Stimulated activated CD8-positive, alpha-beta memory T cell treated with anti-CD3 and anti-CD28 coated beads, Interleukin-2, amount 100 ng/mL, for 1 hour (primary cell): Measurements from ENCODE around the gene SLC25A20.

Experiments used
- DNase-seq, 2 donors: peaks; one replicate each; pipeline ENCODE4 v3.0.0-alpha.2; 2020; ENCODE audit warnings: low read depth in 2 of 2

SLC25A20 gene

DNA sequence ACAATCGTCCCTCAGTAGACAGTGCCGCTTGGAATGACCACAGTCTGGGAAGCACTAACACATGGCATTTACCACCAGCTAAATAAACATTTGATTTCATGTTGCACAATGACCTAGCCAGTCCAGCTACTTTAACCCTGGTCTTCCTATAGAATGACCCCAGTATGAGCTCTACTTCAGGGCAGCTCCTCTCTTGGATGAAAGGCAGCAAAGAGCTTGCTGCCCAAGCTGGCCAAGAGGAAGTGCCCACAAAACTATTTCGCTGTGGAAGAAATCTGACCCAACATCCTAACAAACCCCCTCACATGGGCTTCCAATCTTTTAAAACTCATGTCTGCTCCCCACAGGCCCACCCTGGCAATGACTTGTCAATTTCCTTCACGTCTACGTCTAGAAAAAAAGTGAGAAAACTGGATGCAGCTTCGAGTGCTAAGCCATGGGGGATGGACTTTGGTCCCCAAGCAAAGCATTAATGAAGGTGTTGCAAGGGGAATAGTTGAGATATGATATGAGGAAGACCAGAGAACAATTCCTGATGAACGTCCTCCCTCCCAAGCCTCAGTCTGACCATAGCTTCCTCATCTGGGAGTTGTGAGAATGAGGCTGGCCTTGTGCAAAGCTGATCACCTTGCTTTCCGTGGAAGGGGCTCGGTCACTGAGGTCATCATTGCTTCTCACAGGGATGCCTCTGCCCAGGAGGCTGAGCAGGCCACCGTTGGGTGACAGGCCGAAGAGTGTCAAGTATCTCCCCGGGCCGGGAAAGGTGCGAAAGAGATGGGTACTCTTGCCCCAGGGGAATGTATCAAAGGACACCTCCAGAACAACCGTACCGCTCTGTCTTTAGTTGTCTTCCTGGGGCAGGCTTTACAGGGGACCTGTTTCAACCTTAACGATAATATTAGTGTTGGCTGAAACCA is 964 bp downstream of the SLC25A20 start:
- no peak for DNase-seq

DNA sequence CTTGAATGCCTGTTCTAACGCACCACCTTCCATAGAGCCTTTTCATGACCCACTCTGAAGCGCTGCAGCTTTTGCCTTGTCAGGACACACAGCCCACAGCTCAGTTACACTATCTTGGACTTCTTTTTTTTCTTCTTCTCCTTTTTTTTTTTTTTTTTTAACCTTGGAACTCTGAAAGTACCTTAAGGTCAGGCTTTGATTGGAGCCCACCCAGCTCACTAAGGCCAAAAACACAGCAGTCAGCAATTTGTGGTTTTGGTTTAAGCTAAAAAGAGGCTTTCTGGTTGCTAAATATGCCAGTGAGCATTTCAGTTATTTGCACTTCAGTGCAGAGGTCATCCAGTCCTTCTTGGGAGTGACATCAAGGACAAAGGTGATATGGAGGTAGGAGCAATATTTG is 1.7 kb downstream of the SLC25A20 start:
- no peak for DNase-seq

DNA sequence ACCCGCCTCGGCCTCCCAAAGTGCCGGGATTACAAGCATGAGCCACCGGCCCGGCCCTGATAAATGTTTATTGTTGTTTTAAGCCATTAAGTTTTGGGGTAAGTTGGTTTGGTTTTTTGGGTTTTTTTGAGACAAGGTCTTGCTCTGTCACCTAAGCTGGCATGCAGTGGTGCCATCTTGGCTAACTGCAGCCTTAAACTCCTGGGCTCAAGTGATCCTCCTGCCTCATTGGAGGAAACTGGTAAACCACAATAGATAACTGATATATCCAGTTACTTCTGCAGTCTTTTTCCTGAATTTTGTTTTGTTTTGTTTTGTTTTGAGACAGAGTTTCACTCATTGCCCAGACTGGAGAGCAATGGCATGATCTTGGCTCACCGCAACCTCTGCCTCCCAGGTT is 4.2 kb downstream of the SLC25A20 start:
- DNase-seq: no peak

DNA sequence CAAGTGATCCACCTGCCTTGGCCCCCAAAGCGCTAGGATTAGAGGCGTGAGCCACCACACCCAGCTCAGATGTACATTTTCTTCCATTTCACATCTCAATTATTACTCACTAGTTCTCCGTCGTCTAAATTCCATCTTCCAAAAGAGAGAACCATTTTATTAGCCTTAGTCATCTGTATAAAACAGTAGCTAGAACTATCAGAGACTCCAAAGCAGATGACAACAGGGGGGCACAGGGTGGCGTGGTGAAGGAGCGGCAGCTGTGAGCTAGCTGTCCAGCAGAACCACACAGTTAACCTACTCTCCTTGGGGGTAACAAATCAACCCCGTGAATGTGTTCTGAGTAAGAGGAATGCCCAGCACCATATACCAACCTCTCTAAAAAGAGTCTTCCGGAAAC is 7.1 kb downstream of the SLC25A20 start:
- DNase-seq: no peak

DNA sequence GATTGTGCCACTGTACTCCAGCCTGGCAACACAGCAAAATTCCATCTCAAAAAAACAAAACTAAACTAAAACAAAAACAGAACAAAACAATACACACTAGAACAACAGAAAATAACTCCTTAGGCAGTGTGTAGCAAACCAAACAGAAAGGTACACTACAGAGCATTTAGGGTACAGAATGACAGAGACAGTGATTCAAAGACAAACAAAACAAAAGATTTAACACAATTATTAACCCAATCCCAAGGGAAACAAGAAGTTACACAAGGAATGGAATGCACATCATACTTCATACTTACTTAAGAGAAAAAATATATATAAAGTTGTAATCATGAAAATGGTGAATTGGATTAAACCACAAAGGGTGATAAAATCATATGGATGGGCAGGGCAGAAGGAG is 12.9 kb downstream of the SLC25A20 start:
- no peak for DNase-seq

DNA sequence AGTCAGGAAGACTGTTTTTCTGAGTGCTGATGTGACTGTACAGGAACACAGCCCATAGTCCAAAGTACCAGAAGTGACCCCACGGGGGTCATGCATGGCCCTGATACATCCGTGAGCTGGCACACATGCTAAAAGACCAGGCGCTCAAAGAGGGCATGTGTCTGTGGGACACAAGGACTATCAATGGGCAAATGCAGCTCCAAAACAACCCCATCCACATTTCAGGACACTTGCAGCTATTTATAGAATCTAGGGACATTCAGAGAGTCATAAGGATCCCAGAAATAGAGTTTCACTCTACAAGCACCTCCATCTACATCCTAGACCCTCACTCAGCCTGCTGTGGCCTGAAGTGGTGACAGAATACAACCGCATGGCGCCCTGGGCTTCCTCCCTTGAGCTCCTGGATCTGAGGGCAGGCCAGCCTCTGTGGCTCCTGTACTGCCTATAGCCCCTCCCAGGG is 17.0 kb downstream of the SLC25A20 start:
- DNase-seq: no peak

DNA sequence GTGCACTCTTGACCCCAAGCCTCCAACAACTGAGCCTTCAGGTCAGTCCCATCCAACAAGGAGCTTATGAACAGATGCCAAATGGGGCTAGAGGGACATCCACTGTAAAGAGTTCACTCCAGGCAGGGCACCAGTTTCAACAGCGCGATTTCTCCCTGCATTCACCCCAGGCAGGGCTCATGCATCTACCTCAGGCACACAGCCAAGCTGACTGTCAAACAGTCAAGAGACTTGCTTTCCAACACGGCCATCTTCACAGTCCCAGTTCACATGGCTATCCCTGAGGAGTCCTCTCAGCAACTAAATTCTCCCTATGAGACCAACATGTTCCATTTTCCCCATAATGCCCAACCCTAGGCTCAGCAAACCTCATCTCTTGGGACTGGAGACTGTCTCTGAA is 17.7 kb downstream of the SLC25A20 start:
- DNase-seq: no peak

DNA sequence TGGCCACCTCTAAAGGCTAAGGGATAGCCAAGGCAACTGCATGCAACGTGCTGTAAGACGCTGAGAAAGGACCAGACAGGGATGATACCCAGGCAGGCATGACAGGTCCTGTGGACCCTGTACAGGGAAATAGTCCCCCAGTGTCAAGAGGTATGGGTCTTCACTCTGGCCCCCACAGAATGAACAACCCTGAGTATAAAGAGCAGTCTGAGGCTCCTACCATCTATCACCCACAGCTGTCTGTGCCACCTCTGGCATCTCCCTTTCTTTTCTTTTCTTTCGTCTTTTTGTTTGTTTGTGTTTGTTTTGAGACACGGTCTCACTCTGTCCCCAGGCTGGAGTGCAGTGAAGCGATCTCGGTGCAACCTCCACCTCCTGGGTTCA is 18.7 kb downstream of the SLC25A20 start:
- DNase-seq: no peak

DNA sequence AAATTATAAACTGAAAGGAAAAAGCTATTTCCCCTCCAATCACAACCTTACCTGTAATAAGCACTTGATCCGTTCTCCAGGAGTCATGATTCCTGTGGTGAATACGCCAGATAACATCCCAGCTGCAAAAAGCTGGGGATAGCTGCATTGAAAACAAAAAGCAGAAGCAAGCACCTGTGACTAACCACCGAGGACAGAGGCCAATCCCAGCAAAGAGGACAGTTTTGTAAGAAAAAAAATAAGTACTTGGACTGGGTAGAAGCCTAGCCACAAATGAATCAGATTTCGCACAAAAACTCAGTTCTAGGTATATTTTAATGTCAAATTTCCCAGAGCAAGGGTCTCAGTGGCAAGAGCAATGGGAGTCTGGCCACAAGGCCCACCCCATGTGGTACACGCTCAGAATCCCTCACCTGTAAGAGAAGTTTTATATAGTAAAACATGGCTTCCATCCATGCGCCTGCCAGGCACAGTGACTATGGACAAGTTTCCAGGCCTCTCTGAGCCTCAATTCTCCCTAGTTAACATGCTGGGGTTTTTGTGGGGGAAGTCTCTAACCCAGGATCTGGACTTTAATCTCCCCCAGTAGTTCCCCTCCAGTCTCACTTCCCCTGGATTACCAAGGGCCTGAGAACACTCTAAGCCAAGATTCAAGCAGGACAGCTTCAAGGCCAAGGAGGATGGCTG is 19.2 kb downstream of the SLC25A20 start:
- no peak for DNase-seq

DNA sequence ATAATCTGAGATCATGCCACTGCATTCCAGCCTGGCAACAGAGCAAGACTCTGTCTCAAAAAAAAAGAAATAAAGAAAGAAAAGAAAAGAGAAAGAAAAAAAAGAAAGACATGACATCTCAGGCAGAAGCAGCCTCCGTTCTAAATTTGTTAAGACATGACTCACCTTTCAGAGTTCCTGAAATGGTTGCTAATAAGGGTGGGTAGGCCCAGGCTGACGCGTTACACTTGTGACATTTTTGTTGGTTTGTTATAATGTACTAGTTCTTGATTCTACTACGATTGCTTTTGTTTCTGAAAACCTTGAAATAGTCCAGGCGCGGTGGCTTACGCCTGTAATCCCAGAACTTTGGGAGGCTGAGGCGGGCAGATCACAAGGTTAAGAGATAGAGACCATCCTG is 21.0 kb downstream of the SLC25A20 start:
- no peak for DNase-seq

DNA sequence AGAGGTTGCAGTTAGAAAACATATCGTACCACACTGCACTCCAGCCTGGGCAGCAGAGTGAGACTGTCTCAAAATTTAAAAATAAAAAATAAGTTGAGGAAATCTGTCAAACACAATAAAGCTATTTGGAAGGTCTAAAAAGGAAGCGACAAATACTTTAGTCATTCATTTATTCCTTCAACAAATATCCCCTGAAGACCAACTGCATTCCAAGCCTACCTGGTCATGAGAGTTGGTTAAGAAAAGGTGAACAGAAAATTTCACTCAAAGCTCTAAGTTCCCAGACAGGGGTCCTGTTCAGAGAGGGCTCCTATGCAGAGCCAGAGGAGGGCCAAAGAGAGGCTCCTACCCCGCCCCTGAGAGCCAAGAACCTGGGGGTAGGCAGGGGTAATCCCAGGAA is 35.6 kb downstream of the SLC25A20 start:
- no peak for DNase-seq

DNA sequence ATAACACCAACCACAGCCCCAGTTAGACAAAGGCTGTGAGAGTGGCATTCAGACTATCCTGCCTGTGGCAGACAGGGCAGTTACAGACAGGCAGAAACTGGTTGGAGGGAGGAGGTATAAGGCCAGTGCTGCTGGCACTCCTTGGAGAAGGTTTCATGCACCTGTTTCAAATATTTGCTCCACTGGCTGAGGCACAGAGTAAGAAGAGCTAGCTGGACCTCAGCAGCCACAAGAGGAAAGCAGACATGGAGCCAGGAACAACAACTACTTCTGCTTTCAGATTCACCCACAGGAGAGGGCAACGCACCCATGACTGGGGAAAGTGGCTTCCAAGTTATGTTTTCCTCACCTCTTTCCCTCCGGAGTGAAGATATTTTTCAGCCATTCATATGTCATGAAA is 39.5 kb downstream of the SLC25A20 start:
- DNase-seq: no peak

DNA sequence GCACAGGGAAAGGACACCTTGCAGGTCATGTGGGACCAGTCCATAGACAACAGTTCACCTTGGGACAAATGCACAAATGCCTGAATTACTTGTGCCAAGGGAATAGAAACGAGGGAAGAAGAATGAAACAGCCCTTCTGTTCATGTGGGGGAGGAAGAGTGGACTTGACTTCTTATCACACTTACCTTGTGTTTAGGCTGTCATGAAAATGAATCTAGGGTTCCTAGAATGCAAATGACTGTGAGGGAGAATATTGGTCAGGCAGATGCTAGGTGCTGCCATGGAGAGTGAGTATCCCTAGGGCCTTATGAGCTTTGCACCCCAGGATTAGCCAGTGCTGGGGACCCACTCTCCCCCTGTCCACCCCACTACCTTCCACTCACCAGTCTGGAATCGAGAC is 40.0 kb downstream of the SLC25A20 start:
- DNase-seq: no peak

DNA sequence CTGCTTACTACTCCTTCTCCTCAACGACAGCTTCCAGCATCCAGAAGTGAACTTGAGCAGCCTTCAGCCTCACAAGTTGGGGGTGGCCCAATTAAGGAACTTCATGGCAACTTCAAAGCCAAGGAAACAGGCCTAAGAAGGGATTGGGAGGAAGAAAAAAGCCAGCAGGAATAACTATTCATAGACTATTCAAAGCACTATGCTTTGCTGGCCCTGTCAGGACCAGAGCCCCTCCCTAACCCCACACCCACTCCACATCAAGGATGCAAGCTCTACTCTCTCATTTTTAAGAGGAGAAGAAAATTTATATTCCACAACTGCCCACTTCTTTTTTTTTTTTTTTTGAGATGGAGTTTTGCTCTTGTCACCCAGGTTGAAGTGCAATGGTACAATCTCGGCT is 41.0 kb downstream of the SLC25A20 start:
- no peak for DNase-seq

DNA sequence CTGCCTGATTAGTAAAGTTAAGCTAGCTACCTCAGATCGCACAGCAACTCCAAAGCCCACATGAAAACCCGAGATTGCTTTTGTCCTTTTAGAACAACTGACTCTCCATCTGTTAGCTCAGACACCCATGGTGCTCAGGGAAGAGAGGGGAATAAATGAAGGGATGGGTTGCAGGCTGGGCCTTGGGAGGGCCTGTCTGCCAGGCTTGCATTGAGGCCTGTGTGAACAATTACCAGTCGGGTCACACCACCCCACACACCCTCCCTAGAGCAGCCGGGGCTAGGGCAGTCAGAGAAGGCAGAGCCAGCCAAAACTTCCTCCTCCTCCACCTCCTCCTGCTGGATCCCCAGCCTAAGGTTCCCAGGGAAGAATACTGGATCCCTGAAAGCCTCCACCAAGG is 42.2 kb downstream of the SLC25A20 start:
- DNase-seq: no peak

DNA sequence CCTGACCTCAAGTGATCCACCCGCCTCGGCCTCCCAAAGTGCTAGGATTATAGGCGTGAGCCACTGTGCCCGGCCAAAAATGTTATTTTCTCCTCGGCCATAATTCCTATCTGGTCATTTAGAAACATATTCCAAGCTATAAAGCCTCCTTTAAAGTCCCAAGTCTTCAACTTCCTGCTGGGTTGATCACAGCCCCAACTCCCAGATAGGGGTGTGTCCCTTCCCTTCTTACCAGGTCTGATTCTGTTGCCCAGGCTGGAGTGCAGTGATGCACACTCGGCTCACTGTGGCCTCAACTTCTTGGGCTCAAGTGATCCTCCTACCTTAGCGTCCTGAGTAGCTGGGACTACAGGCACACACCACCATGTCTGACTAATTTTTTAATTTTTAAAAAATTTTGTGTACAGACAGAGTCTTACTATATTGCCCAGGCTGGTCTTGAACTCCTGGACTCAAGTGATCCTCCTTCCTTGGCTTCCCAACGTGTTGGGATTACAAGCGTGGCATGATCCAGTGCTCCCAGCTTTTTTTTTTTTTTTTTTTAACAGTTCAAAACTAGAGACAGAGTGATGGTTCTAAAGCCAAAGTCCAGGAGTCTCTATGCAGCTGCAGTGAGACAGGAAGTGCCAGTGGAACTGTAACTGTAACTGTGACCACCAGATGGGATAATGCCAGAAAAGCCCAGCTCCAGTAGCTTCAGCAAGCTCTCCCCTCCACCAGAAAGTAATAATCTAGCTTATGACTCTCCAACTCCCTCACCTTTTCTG is 42.8 kb downstream of the SLC25A20 start:
- no peak for DNase-seq

DNA sequence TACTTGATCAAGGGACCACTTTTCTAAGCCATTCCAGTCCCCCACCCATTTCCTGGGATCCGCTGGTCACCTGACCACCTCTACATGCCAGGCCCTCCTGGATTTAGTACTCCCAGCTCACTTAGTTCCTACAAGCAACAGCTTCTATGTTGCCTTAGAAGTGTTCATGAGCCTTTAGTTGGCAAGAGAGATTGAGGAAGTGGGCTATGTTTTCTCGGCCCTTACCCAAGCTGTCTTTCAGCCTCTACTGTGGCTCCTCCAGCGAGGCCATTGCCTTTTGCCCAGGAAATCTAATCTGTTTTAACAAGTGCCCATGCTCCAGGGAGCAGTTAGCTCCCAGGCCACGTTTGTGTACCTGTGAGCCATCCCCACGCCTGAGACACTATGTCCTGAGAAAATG is 46.5 kb downstream of the SLC25A20 start:
- DNase-seq: no peak

DNA sequence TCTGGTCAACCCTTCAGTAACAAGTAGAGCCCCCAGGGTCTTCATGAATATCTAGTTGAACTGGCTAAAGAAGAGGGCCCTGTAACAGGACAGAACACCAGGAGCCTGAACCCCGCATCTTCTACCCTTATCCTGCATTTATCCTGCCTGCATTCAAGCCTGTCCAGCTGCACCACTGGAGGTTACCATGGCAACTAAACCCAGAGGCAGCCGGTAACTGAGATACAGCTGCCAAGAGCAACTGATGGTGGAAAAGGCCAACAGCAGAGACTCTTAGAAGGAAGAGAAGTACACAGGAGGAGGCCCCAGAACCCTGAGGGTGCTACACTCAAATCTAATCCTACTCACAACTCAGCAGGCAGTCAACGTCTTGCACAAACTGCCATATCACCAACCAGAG is 47.3 kb downstream of the SLC25A20 start:
- DNase-seq: no peak

DNA sequence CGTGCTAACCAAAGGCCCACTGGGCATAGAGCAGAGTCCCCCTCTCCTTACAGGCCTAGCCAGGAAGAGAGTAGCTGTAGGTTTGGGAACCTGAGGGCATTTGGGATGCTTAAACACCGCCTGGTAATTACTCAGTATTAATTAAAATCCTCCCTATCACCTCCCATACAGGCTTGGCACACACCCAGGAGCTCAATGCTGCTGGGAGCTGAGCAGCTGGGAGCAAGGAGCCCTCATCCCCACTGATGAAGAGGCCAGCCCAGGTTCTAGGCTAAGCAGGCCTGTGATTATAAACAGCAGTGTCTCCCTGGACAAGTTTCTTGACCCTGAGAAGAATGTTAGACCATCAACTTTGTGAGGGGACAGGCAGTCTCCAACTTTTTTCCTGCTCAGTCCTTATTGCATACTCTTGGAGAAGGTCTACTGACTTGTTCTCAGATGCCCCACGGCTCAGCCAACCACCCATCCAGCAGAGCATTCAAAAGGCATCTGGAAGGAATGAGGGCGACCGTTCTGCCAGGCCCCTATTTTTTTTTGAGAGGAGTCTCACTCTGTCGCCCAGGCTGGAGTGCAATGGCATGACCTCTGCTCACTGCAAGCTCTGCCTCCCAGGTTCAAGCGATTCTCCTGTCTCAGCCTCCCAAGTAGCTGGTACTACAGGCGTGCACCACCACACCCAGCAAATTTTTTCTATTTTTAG is 49.7 kb downstream of the SLC25A20 start:
- DNase-seq: no peak

DNA sequence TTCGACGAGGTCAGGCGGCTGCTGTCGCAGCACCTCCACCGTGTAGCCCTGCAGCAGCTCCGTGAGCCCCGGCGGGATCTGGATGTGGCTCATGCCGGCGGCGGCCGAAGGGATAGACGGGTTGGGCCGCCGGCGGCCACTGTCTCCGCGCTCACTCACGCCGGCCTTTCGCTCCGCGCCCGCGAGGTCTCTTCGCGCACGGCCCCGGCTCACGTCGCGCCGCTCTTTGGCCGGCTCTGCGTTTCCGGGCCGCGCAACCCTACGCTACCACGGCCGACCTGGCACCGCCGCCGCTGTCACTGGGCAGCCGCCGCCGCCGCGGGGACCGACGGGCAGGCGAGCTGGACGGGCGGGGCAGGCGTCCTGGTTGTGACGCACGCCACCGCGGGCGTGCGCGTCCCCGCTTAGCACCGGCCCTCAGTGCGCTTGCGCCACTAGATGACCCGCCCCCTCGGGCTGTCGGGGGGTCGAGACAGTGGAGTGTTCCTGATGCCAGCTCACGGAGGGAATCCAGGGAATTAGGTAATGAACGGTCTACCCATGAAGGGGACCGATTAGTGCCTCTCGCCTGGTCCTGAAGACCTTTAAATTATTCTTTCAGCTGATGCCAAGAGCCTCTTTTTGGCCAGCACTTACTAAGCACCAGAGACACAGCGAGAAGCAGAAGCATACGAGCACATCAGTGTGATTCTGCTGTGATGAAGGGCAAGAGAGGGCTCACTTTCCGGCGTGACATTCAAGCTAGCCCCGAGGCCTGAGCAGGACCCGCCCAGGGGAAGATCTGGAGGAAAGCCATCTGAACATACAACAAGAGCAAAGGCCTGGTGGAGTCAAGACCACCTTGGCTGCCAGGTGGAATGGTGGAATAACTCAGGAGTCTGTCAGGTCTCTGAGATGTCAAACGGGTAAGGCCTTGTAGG is 50.9 kb downstream of the SLC25A20 start, which contains the start of gene PRKAR2A:
PRKAR2A (minus strand) TSS at position 371 of the 920 bp plus-strand sequence; CDS start at position 93, 278 bp downstream.
- DNase-seq: peak; percentile 64 to 70
